Mucosa of descending colon (tissue), 3 donors: ENCODE data around the gene COL8A2. TPM values are rescaled to one million over a fixed set of nuclear protein-coding genes. Genes with fewer than 3 reads are reported as not detected.

ENCODE experiments used
- ATAC-seq: fragments of 200-7000 bp; cut with Tn5 transposase; one replicate; pipeline ENCODE4 v1.9.1; 2020; ENCODE audit warnings: mild to moderate bottlenecking, moderate library complexity
- DNase-seq, 3 donors: peaks; one replicate each; pipeline ENCODE4 v3.0.0-alpha.2; 2020
- H3K36me3 ChIP-seq: fragments of 200-600 bp; one replicate; pipeline ENCODE4 v1.8.0; 2021; ENCODE audit warnings: low read depth, mild to moderate bottlenecking
- H3K4me1 ChIP-seq: fragments of 200-600 bp; one replicate; pipeline ENCODE4 v1.8.0; 2021; ENCODE audit warnings: low read depth, mild to moderate bottlenecking
- H3K4me3 ChIP-seq: fragments of 200-600 bp; one replicate; pipeline ENCODE4 v1.8.0; 2021; ENCODE audit warnings: mild to moderate bottlenecking
- H3K9me3 ChIP-seq: fragments of 200-600 bp; one replicate; pipeline ENCODE4 v1.8.0; 2021; ENCODE audit warnings: mild to moderate bottlenecking
- intact Hi-C, 2 donors: fragments of 100-400 bp; cut with DNase I in 1 of 2; cut with micrococcal nuclease in 1 of 2; formaldehyde crosslinking; loops; one replicate each; pipeline versions ENCODE4 v1.11.0 to v1.11.1; 2022; cut with DNase I, micrococcal nuclease
- total RNA-seq, 3 donors: library from RNA; stranded (reverse); fragmentation: NEBNext Ultra II Directional in 2 of 3; extraction: Animal tissue kit (Norgen Biotek cat#: 25700) in 2 of 3; gene quantifications; one replicate each; pipeline versions ENCODE4 v1.2.1 to v1.2.4, GENCODE V29; 2021 to 2023
- TF ChIP-seq, protein P1 (sequence below): fragments of 200-600 bp; IDR thresholded peaks from one replicate; pipeline ENCODE4 v1.8.0; 2022; ENCODE audit warnings: antibody characterized with exemption, mild to moderate bottlenecking
- donor health status: DM: no; HTN: no; CAD: no; lungs with moderate emphysema.
- donor health status: DM: no; HTN: no; CAD: no.
- donor health status: DM: no; HTN: yes; CAD: no.

The COL8A2 gene
- total RNA-seq, 3 donors from 2014 or later = 0.58 to 4.5 (median 1.5) TPM

DNA sequence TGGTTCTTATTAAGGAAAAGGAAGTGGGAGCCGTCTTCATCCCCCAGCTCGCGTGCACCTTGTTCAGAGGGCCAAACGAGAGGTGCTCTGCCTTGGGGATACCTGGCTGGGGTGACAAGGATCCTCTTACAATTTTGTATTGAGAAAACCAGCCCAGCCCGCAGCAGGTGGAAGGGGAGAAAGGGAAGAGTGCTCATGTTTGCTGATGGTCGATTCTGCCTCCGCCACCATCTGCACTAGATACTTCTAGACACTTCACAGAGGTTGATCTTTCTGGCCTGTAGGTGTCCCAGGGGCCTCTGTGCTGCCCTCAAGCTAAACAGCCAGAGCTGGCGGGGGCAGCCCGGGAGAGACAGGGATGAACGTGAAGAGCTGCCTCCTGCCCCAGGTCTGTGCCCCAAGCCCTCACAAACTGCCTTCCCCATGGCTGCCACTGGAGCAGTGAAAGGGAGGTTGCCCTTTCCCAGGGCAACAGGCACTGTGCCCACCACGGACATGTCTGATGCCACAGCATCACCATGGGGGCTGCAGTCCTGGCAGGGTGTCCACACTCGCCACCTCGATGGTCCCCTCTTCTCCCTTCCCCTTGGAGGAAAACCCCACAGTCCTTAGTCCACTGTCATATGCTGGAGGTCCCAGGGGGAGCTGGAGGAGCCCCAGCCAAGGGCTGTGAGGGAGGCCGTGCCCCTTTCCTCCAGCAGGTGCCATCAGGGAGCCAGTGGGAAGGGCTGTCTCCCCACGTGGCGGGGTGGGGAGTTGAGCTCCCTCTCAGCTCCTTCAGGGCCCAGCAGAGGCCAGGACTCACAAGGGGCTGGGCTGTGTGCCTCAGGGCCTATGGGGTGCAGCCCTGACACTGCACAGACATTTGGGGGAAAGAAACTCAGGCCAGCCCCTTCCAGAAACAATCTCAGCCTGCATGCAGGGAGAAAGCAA is 28.3 kb downstream of the COL8A2 start:
- H3K4me3 ChIP-seq = no peak overlapping the region
- intact Hi-C loops = loop anchor here in 1 of 2 donors (5.0 to 10.0 kb wide), 4 partner anchors 48 to 328 kb away; partner anchors contain the start of gene TRAPPC3
- ATAC-seq (no peak), DNase-seq (no peak)
- H3K4me1 ChIP-seq = no peaks in the 10 kb centered on the region
- H3K9me3 ChIP-seq = no peaks in the 10 kb centered on the region
- H3K36me3 ChIP-seq = no peaks in the 10 kb centered on the region
- TF ChIP-seq, protein P1, sequence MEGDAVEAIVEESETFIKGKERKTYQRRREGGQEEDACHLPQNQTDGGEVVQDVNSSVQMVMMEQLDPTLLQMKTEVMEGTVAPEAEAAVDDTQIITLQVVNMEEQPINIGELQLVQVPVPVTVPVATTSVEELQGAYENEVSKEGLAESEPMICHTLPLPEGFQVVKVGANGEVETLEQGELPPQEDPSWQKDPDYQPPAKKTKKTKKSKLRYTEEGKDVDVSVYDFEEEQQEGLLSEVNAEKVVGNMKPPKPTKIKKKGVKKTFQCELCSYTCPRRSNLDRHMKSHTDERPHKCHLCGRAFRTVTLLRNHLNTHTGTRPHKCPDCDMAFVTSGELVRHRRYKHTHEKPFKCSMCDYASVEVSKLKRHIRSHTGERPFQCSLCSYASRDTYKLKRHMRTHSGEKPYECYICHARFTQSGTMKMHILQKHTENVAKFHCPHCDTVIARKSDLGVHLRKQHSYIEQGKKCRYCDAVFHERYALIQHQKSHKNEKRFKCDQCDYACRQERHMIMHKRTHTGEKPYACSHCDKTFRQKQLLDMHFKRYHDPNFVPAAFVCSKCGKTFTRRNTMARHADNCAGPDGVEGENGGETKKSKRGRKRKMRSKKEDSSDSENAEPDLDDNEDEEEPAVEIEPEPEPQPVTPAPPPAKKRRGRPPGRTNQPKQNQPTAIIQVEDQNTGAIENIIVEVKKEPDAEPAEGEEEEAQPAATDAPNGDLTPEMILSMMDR = no peak

DNA sequence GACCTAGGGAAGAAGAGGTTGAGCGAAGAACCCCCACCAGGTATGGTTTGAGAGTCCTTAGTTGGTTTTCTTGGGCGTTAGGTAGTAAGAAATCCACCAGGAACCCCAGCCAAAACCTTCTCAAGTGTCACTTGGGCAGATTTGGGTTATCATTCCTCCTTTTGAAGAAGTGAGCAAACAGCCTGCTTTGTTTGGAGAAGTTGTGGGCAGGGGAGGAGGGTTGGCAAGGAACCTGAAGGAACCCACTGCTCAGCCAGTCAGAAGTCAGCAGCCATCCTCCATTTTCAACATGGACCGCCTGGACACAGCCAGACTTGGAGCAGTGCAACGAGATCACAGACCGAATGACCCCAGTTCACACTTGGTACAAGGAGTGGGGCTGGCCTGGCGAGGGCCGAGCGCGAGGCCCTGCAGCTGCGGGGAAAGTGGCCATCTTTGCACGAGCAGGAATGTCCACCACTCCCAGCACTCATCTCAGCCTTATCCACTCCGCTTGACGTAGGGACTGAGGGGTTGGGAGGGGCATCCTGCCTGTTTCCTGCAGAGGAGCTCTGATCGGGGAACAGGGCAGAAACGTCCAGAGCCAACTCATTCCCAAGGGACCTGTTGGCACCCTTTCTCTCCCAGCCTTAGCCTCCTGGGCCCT is 29.1 kb downstream of the COL8A2 start:
- Histone ChIP-seq H3K36me3 (no peaks in the 10 kb centered on the region), H3K4me1 (no peaks in the 10 kb centered on the region), H3K9me3 (no peaks in the 10 kb centered on the region), H3K4me3 (no peak overlapping the region)
- DNase-seq = no peak
- no peak for ATAC-seq
- intact Hi-C loops = loop anchor here in 1 of 2 donors (5.0 to 10.0 kb wide), 4 partner anchors 49 to 329 kb away; partner anchors contain the start of gene TRAPPC3
- TF ChIP-seq, protein P1 = no peak

DNA sequence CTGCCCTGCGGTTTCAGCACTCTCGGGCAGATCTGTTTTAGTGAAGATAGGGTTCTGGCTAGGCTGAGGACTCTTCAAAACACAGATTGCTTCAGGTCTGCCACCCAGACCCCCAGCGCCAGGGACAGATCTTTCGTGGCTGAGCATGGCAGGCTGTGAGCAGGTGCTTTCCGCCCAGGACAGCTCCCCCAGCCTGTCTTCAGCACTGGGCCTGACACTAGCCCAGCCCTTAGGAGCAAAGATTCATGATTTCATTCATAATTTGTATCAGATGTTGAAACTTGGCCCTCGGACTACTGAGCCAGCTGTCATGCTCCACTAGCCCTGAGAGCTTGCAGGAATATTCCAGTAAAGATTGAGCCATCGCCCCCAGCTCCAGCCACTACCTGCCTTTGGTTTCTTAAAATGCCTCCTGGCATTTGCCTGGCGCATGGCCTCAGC is 30.4 kb downstream of the COL8A2 start:
- no peaks in the 10 kb centered on the region for H3K36me3 ChIP-seq
- TF ChIP-seq, protein P1 = no peak
- ATAC-seq (no peak), DNase-seq (no peak)
- intact Hi-C loops = loop anchor here in 1 of 2 donors (5.0 to 10.0 kb wide), 4 partner anchors 50 to 330 kb away; partner anchors contain the start of gene TRAPPC3
- H3K4me3 ChIP-seq = no peak overlapping the region
- H3K4me1 ChIP-seq = peaks cover 6% of the 10 kb centered on the region
- no peaks in the 10 kb centered on the region for H3K9me3 ChIP-seq

DNA sequence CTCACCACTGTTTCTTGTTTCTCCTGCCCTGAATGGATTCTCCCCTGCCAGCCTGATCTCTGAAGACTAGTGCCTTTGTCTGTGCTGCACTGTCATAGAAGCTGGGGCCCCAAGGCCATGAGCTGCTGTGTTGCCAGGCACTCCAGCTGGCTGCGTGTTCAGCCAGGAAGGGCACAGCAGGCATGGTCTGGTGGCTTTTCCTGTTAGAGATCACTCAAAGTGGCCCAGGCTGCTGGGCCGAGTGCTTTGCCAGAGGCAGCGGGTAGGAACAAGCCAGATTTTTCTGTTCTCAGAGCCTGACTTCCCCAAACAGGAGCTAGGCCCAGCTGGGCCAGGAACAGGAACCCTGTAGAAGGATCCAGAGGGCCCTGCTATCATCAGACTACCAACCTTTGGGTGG is 31.1 kb downstream of the COL8A2 start:
- ATAC-seq = no peak
- intact Hi-C loops = loop anchor here in 1 of 2 donors (10.0 kb wide), 3 partner anchors 51 to 331 kb away; partner anchors contain the start of gene TRAPPC3
- no peak overlapping the region for H3K4me3 ChIP-seq

DNA sequence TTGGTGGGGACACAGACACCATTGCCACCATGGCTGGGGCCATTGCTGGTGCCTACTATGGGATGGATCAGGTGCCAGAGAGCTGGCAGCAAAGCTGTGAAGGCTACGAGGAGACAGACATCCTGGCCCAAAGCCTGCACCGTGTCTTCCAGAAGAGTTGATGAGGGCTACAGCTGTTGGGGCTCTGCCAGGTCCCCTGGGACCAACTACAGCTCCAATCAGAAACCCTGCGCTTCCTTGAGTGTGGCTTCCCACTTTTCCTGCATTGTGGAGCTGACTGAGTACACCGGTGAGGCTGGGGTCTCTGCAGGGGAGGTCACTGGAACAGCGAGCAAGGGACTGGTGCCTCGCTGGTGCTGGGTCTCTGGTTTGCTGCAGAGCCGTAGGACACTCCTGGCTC is 31.8 kb downstream of the COL8A2 start:
- no peaks in the 10 kb centered on the region for H3K36me3 ChIP-seq
- no peaks in the 10 kb centered on the region for H3K9me3 ChIP-seq
- H3K4me3 ChIP-seq = no peak overlapping the region
- ATAC-seq (no peak), DNase-seq (no peak)
- TF ChIP-seq, protein P1 = no peak
- H3K4me1 ChIP-seq = peaks cover 10% of the 10 kb centered on the region
- intact Hi-C loops = loop anchor here in 1 of 2 donors (10.0 kb wide), 3 partner anchors 52 to 332 kb away; partner anchors contain the start of gene TRAPPC3

More for the DNA sequence above, 31.1 kb downstream of the COL8A2 start:
- Histone ChIP-seq H3K4me1 (peaks cover 10% of the 10 kb centered on the region), H3K9me3 (no peaks in the 10 kb centered on the region), H3K36me3 (no peaks in the 10 kb centered on the region)
- TF ChIP-seq, protein P1 = no peak
- DNase-seq = no peak
